GM19193 (cell line): ENCODE results near the gene SEPSECS.

Source experiments
- POLR2A ChIP-seq: IDR thresholded peaks from 4 replicates; pipeline ENCODE4 v1.6.1; 2011; ENCODE audit not compliant: insufficient read depth, insufficient read length; ENCODE audit errors: extremely low read depth

SEPSECS gene

DNA sequence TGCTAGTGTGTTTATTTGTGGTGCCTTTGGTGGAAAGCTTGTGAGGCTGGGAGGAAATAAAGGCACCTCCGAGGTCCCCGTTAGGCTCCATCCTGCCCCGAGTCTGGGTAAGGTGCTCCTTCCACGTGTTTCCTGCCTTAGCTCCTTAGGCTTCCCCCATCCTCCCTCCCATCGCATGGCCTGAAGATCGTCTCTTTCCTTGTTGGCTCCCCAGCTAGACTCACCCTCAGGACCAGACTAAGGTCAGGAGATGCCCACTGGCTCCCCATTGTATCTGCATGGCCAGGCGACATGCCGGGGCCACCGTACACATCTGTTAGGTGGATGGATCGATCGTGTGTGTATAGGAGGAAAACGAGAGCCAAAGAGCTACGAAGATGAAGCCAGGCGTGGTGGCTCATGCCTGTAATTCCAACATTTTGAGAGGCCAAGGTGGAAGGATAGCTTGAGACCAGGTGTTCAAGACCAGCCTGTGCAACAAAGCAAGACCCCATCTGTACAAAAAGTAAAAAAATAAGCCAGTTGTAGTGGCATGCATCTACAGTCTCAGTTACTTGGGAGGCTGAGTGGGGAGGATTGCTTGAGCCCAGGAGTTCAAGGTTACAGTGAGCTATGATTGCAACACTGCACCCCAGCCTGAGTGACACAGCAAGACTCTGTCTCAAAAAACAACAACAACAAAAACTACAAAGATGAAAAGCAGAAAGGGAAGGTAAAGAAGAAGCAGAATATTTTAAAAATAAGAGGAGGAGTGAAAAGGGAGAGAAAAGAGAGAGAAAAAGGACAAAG, 53.7 kb downstream of the SEPSECS start:
- no peak for TF ChIP-seq POLR2A

GRCh38 chr4:25104591-25104990, 55.7 kb downstream of the SEPSECS start:
- no peak for TF ChIP-seq POLR2A

DNA sequence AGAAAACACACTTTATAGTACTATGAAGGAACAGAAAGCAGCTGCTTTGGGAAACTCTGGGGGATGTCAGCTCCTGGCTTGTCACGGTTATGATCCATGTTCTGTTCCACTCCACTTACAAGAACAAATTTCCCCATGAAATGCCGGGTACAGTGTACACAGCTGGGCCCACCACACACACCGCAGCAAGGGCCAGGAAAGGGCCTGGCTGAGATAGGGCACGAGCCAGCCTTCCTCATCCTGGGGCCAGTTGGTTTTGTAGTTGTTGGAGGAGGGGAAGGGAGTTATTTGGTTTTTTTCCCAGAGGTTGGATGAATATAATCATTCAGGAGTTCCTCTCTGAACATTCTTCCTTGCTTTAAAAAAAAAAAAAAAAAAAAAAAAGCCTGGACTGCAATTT, 56.8 kb downstream of the SEPSECS start:
- no peak for TF ChIP-seq POLR2A

- no peak for TF ChIP-seq POLR2A
Observed at GRCh38 chr4:25101836-25102235, 58.4 kb downstream of the SEPSECS start.

DNA sequence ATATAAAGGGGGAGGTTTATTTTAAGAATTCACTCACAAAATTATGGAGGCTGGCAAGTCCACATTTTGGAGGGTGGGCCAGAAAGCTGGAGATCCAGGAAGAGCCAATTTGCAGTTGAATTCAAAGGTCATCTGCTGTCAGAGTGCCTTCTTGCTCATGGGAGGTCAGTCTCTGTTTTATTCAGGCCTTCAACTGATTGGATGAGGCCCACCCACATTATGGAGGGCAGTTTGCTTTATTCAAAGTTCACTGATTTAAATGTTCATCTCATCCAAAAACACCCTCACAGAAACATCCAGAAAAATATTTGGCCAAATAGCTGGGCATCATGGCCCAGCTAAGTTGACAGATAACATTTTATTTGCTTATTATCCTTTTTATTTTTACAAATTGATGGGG, 59.5 kb downstream of the SEPSECS start:
- no peak for TF ChIP-seq POLR2A

DNA sequence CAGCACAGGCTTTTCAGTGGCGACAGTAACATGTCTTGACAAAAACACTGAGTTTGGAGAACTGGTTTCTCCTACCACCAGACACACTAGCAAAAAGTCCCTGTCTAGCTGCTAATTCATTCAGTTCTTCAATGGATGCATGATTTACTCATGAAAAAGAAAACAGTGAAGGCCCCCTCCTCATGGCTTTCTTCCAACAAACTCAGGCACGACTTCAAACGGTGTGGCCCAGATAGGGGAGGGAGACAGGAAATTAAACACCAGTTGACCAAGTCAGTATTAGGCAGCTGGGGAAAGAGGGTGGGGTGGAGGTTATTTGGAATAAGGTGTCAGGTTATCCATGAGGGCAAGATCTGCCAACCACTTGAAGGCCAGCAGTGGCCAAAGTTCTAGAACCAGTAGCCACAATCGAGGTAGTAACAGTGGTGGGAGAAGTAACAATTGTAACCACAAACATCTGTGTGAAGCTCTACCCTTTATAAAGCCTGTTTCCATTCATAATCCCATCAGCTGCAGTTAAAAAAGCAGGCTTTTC, 60.2 kb downstream of the SEPSECS start:
- no peak for TF ChIP-seq POLR2A

- no peak for TF ChIP-seq POLR2A
Observed at GRCh38 chr4:25098964-25099891, 61.0 kb downstream of the SEPSECS start.

DNA sequence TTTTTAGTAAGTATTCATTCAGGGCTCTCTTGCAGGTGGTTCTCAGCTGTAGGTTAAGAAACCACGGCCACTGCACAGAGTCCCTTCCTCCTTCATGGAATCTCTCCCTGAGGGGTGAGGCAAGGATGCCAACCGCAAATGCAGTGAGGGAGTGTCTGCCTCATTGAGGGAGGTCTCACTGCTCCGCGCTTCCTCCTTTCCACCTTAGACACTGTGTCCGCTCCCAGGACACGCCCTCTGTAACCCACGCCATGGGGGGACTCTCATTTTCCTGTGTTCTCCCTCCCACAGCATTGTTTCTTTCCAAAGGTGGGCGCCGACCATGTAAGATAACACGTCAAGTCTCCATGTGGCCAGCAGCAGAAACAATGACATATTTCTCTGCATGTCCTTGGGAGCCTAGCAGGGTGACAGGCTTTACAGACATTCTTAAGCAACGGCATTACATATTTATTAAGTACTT, 63.2 kb downstream of the SEPSECS start:
- no peak for TF ChIP-seq POLR2A

- TF ChIP-seq POLR2A: no peak
Observed at GRCh38 chr4:25096251-25096980, 63.8 kb downstream of the SEPSECS start.

DNA sequence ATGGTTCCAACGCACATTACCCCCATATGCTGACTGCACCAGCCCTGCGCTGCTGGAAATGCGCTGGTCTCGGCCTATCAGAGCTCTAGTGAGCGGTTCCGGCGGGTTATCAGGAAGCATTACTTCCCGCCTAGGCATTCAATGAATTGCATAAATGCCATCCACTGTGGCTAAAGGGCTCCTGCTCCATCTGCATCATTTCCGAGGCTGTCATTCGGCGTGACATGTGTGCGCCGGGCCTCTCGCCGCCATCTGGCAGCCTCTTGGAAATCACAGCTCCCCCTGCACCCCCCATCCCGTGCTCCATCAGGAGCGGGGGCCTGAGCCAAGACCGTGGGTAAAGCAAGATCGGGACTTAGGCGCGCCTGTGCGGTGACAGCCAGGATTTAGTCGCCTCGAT, 64.4 kb downstream of the SEPSECS start:
- no peak for TF ChIP-seq POLR2A

GRCh38 chr4:25092139-25092538, 68.1 kb downstream of the SEPSECS start:
- TF ChIP-seq POLR2A: no peak

- no peak for TF ChIP-seq POLR2A
Observed at GRCh38 chr4:25090516-25090915, 69.7 kb downstream of the SEPSECS start.

DNA sequence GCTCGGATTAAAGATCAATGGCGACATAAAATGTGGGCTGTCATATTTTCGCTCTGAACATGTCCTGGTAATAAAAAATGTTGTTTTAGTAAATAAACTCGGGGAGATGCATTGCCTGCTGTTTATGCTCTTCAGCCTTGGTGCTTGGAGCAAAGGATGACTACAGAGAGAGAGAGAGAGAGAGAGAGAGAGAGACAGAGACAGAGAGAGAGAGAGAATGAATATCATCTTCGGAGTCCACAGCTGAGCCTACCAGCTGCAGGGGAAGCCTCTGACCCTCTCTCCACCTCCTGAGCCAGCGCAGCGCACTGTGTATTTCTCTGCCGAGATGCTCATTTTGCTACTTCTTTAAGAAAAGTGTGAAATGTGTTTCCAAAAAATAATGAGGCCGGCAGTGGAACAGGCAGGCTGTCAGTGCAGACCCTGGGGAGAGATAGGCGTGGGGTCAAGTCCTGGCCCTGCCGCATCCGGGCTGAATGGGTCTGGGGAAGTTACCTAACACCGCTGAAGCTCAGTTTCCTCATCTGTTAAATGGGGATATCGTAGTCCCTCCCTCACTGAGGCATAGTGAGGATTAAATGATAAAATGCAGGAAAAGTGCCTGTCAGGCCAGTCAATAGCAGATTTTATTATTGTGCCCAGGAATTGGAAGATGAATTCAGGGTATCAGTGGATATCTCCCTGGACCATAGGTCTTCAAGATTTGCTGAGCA, 71.0 kb downstream of the SEPSECS start:
- TF ChIP-seq POLR2A: no peak
